GM15510 (cell line): ENCODE measurements around the gene DIP2C.

Experiments
- POLR2A ChIP-seq: IDR thresholded peaks from 3 replicates; pipeline ENCODE4 v1.6.1; 2011; ENCODE audit warnings: borderline replicate concordance; ENCODE audit not compliant: insufficient read length; ENCODE audit errors: extremely low read depth

DIP2C gene

DNA sequence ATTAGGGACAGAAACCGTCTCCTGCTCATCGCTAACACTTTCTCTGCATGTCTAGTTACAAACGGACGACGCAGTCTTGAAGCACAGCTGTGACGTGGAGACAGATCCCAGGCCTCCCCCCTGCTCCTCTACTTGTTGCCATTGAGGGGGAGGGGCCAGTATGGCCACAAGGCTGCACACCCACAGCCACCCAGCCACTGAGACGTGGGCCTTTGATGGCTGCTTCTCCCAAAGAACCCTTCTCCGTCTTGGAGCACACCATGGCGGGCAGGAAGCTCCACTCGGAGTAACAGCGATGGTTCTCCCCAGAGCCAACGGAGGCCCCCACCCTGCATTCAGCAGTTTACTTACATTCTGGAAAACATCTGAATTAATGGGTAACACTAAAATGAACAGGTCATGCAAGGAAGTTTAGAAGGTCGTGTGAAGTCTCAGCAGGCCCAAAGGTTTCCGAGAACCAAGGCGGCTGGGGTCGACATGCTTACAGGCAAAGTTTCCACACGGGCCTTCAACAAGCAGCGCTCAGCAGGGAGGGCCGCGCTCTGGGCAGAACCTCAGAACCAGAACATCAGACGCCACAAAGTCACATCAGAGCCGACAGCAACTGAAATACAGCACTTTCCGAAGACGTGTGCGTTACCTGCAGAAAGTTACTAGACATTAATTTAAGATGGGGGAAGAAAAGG lies 169.6 kb downstream of the DIP2C start:
- no peak for TF ChIP-seq POLR2A

DNA sequence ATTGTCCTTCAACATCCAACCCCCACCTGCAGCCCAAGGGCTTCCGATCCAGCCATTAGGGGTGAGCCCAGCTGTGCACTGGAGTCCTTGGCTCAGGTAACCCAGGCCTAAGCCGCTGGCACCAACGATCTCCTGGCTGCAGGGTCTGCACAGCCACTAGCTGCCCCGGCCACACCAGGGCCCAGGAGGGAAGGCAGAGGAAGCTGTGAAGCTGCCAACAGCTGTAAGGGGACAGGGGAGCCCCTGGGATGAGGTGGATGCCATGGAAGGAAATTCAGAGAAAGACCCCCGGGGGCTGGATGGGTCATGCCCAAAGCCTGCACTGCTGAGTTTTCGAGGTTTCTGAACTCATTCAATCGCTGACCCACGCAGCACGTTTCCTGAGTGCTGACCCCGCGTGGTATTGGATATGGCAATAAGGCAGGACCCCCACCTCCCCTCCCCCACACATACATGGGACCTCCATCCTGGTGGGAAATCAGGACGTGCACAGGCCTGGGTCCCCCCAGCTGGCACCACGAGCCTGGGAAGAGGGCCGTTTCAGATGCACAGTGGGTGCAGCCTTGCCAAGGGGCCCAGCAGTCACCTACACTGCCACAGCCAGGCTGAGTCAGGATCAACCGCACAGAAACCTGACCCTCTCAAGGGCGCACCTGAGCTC lies 170.3 kb downstream of the DIP2C start:
- TF ChIP-seq POLR2A, result no peak

DNA sequence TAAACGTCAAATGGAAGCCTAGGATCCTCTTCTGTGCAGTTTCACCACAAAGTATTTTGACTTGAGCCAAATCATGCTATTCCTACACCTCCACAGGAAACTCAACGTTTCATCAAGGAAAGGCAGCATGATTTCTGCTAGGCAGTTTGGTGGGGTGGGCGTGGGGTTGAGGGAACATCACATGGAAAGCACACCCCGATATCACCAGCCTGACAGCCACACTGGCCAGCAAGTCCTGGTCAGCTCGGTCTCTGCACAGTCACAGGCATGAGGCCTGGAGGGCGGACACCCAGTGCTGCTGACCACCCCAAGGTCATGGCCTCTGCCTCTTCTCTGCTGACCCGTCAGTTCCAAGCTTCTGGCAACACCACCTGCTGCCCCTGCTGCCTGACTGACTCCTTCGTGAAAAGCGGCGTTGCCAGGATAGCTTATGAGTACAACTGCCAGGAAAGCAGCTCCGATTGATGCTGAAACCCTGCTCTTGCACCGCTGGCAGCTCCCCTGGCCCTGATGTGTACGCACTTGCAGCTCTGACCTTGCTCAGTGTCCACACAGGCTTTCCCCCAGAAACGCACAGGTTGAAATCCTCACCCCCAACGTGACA lies 171.5 kb downstream of the DIP2C start:
- TF ChIP-seq POLR2A, result no peak

DNA sequence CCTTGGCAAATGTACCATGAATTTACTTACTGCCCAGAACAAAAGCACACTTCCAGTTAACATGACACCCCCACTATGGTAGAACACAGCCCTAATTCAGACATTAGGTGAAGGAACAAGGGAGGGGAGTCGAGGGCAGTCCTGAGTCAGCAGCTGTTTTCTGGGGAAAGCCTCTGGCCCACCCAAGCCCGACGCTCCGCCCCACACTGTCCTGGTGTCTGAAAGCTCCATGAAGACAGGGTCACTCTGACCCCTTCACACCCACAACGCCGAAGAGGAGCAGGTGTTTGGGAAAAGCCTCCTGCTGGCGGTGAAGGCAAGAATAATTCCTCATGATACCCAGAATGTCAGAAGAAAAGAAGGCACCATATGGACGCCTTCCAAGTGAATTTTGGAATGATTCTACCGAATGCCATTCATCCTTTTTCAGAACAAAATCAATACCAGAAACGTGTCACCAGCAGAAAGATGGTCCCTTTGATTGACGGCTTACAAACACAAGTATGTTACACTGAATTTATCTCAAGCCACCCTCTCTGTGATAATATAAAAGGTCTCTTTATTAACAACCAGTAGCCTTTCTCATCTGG lies 172.1 kb downstream of the DIP2C start:
- TF ChIP-seq POLR2A, result no peak

DNA sequence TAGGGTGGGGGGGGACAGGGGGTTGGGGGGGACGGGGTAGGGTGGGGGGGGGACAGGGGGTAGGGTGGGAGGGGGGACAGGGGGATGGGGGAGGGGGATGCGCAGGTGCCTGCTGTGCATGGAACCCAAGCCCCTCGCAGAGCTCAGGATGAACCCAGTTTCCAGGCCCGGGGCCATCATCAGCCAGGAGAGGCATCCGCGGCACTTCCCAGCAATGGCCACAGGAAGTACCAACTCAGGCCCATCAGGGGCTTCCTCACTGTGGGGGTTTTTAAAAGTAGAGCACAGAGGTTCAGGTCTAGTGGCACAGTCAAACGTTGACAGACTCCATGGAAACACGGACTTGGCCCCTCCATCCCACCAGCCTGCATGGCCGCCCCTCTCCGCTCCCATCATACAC lies 172.7 kb downstream of the DIP2C start:
- TF ChIP-seq POLR2A, result no peak

DNA sequence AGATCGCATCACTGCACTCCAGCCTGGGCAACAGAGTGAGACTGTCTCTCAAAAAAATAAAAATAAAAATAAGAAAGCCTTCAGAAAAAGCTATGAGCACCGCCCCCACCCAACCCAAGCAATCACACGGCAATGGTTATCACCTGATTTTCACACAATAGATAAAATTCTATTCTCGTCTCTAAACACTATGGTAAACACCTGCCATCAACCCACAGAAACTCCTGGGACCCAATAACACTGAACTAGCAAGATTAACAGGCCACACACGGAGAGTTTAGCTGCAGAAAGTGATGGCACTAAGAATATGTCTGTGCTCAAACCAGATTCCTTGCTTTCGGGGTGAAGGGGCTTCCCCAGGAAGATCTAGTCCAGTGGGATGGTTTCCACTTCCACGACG lies 173.8 kb downstream of the DIP2C start:
- TF ChIP-seq POLR2A, result no peak

DNA sequence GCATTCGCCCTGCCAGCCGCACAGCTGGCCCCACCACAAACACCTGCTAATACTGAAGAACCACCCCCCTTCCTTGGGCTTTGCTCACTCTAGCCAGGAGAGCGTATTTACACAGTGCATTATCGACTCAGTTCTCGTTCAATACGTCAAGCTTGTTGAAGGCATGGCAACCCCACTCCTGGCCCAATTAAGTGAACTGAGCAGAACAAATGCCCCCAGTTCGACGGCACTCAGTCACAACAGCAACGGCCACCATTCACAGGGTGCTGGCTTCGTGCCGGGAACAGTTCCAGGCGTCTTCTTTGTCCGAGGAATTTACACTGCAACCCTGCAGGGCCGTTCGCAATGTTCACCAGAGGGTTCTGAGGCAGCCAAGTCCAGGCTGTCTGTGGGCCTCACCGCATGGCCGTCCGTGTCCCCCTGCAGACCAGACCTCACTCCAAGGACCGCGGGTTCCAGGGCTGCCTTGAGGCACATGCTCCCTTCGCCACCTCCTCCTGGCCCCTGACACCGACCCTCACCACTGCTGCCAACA lies 175.3 kb downstream of the DIP2C start:
- TF ChIP-seq POLR2A, result no peak

DNA sequence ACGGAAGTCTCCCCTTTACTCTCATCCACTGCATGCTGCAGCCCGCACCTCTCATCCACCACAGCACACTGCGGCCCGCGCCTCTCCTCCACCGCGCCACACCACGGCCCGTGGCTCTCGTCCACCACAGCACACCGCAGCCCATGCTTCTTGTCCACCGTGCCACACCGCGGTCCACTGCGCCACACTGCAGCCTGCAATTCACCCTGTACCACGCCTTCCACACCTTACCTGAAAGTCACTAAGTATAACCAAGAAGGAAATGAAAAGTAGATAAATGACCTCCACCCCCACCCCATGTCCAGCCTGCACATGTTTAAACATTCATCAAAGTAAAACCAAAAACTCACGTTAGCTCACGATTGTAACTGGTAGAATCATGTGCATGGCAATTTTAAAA lies 176.1 kb downstream of the DIP2C start:
- TF ChIP-seq POLR2A, result no peak

DNA sequence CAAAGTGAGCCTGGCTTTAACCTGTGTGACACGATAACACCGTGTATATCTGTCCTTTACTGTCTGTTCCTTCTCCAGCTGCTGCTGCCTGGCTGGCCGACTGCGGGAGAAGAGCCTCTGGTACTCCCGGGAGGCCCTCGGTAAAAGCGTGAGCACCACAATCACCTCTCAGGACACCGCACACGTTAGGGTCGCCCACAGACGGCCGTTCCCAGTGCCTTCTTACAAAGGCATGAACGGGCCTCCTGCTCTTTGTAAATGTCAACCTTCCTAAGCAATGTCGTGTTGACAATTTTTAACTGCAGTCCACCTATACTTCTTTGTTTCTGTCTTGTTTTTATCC lies 177.6 kb downstream of the DIP2C start:
- no peak for TF ChIP-seq POLR2A

DNA sequence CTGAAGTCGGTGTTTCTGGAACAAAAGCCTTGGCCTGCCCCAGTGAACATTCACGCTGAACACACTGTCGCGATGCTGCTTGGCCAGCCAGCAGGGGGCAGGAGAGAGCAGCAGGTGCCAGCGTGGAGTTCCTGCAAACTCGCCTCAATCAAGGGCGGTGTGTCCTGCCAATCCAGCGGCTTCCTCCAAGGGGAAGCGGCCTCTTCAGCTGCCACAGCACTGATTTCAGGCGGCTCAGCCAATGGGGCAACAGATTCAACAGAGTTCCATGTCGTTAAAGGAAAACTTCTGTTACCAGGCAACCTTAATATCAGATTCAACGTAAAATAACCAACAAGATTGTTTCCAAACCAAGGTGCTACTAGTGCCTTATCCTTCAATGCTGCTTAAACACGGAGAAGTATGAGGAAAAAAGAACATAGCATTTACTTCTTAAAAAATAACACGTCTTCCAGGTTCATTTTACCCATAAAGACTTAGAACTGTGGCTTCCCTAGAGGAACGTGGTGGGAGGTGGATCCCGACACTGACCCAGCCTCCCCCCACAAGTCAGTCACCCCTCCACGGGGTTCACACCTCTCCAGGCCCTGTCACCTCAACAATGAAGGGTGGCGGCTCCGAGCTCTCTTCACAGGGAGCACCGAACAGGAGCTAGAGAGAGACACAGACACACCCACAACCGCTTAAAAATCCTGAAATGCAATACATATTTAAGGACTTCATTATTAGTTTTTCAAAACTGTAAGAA lies 178.2 kb downstream of the DIP2C start:
- no peak for TF ChIP-seq POLR2A

DNA sequence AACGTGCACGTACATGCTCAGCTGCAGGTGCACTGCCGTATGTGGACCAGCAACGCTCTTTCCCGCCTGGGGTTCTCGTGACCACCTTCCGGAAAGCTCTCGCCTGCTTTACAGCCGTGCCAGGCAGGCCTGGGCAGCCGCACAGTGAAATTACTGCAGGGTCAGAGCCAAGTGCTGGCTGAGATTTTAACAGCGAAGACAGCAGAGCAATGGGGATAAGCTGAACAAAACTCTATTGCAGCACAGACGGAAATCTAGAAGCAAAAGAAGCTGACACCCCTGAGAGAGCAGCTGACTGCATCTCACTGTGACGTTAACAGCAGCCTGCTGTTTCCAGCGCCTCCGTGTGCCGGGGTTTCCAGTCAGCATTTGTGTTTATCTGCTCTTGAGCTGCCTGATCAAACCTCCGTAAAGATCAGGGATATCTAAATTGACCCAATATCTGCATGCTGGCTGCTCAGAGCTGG lies 179.0 kb downstream of the DIP2C start:
- no peak for TF ChIP-seq POLR2A

DNA sequence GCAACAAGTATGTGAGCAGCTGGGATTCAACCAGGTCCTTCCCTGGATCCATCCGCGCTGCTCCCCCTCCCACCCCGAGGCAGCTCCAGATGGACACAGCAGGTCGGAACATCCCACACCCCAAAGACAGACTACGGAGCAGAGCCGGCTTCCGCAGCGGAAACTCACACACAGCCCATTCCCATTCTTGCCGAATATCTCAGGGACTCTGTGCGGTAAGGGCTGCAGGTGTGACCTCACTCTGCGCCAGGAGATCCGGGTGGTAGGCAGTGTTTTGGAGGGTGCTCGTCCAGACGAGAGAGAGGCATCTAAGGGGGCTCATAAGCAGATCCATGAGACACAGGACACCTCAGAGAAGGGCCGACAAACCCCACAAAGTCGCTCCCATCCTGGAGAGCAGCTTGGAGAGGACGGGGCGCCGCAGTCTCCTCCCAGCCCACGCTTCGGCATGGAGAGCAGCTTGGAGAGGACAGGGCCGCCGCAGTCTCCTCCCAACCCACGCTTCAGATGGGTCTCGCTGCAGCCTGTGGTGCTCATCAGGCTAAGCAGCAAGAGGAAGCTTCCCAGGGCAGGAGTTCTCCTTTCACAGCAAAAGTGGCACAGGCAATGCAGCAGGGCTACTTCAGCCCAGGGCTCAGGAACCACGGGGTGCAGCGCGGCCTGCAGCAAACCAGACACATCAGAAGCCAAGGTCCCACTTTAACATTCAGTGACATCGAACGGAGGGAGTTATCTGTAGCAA lies 179.9 kb downstream of the DIP2C start:
- no peak for TF ChIP-seq POLR2A

DNA sequence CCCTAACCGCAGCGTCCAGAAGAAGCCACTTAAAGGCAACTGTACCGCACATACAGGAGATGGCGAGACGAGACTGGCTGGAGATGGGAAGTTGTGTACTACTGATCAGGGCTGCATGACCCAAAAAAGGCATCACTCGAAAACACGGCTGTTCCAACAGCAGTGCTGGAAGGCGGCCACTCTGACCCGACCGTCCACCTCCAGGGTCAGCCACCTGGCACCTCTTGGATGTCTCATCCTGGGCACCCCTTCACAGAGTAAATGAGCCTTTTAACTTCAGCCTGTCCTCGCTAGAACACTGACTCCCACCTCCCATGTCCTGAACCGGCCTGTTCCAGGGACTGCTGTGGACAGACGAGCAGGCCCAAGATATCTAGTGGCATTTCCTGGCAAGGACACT lies 180.7 kb downstream of the DIP2C start:
- TF ChIP-seq POLR2A, result no peak

DNA sequence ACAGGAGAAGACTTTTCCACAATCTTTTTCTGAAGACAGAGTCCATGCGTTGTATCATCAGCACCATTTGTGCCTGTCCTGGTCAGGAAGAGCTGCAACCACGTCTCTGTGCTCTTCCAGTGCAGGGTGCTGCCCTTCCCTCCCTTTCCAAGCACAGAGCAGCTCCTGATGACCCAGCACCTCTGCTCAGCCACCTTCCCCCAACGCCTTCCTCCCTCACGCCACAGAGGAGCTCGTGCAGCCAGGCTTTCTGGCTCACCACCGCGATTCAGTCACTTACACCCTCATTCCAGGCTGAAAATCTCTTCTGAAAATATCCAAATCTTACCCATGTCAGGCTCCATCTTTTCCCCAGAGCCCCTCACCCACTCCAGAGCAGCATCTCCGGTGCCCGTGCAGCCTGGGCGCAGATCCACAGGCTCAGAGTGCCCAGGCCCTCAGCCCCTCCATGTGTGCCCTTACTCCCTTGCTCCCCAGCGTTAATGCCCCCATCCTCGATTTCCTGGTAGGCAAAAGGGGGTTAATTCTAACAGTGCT lies 181.5 kb downstream of the DIP2C start:
- no peak for TF ChIP-seq POLR2A
